T-helper 9 cell (primary cell): Measurements from ENCODE around the gene APH1B.
"Not testable (repeated sequence)": the region's sequence is repeated elsewhere in the genome, so short reads cannot be mapped to it uniquely, and the experiment has no call there.

Source experiments
- DNase-seq: peaks from one replicate; pipeline ENCODE4 v3.0.0-alpha.2; 2020
- total RNA-seq, 2 donors: gene quantifications; one replicate each; lab custom pipeline; 2026; lab: John Stamatoyannopoulos, UW

Gene APH1B
- total RNA-seq, result 11.8 to 23.9 reads per million in 2 donors

DNA sequence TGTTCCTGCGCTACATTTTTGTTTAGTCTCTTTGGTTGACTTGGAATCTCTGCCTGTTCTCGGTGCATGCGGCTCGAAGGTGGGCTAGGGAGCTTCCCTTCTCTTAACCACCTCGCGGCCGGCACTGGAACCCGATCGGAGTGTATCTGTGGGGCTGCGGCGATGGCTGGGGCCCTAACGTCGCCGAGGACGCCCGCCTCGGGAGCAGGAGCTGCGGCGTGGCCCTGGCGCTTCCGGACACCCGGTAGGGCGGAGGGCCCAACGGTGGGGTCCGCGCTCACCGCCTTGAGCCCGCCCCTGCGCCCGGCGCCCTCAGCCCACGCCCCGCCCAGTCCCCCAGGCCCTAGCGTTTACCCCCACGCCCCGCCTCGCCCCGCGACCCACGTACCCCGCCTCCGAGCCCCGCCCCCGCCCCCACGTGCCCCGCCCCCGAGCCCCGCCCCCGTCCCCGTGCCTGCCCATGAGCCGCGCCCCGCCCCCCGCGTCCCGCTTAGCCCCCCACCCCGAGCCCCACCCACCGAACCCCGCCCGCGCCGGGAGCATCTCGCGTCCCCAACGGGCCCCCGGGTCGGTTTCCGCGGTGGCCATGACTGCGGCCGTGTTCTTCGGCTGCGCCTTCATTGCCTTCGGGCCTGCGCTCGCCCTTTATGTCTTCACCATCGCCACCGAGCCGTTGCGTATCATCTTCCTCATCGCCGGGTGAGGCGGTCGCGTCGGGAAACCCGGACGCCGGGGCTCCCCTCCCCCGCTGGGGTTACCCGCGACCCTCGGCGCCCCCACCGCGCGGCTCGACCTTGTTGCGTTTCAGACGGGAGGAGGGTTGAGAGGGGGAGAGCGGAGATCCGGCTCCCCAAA, at the start of gene APH1B:
Gene APH1B (plus strand): TSS at position 568 of the 855 bp plus-strand sequence. CDS start 19 bp downstream, at position 587.
- peak; percentile 80 for DNase-seq

DNA sequence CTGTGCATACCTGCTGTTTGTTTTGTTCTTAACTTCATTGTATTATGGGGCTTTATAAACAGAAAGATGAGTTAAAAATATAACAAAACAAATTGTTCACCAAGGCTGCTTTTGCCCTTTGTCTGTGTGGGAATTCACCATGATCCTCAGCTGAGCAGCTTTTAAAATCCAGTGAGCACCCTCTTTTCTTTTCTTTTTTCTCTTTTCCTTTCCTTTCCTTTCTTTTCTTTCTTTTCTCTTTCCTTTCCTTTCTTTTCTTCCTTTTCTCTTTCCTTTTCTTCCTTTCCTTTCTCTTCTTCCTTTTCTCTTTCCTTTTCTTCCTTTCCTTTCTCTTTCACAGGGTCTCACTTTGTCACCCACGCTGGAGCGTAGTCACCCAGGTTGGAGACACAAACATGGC, 49.7 kb upstream of the APH1B start:
- no peak for DNase-seq

DNA sequence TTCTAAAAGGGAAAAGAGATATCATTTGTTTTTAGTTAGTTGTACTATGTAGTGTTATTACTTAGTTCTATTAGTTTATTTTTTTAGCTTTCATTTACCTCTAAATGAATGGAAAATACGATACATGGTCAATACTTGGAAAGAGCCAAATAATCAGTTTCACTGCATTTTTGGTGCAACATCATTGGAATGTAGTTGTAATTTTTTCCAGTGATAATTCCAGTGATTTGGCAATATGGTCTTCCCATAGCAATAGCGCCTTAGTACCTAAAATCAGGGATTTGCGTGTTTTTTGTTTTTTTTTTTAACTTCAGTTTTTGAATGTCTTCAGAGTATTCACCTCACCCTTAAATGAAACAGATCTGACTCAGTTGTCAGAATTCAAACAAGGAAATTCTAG, 46.2 kb upstream of the APH1B start:
- no peak for DNase-seq

DNA sequence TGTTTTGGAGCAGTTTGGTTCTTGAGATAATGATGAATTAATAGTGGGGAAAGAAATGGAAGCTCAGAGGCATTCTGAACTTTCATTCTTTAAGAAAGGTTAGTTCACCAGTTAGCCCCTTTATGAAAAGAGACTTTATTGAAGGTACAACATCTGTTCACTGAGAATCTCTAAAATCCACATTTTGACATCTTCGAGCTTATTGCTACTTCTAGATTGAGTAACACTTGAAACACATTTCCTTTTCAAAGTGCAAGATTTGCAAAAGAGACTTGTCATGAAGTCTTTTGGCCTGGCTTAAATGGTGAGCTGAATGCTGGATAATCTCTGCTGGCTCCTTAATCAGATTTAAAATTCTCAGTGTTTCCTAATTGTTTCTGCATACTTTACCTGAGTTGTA, 45.7 kb upstream of the APH1B start:
- no peak for DNase-seq

DNA sequence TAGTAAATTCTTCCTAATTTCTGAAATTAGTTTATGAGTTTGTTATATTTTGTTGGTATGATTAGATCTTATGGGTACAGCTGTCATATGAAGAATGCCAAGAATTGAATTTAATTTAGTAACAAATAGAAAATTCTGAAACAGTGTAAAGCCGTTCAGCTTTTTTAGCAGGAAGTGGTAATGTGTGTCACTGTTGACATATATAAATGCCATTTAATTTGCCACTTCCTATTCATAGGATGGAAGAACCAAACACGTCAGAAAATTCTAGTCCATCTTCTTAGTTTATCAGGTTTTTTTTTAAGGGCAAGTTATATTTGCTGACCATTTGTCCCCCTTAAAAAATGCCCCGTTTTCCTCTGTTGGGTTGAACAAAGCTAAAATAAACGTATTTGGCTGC, 45.0 kb upstream of the APH1B start:
- DNase-seq, result no peak

DNA sequence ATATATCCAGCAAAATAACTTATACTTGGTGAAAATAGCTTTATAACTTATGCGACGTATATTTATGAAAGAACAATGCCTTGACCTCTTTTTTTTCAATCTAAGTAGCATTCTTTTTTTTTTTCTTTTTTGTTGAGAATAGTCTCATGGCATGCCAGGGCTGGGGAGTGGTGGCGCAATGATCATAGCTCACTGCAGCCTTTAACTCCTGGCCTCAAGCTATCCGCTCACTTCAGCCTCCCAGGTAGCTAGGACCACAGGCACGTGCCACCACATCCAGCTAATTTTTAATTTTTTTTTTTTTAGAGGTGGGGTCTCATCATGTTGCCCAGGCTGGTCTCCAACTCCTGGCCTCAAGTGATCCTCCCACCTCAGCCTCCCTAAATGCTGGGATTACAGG, 44.5 kb upstream of the APH1B start:
- DNase-seq, result no peak

DNA sequence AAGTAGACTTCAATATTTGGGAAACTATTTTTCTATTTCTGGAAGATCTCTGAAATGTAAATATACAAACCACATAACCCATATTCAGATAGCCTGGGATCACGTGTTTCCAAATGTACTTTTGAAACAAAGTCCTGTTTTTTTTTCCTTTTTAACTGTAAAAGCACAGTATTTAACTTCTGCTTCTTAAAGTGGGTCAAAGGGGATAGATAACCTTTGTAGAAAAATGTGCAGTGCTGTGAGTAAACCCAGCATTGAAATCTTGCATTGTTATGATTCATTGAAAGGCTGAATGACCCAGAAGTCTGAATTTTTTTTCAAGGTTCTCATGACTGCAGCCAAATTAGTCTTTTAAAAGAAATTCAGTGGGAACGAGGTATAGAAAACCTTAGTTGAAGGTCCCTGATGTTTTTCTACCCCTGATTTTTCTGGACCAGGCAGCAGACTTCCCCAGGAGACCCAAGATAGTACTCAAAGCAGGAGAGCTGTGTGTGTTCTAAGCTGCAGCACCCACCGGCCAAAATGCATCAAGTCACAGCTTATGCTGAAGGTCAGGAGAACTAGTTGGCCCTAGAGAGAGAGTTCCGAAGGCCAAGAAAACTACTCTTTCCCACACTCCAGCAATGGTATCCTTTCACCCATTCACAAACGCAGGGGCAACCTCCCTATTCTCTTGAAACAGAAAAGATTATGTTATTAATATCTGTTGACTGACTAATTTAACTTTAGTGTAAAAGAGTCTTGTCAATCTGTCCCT, 43.6 kb upstream of the APH1B start:
- DNase-seq, result no peak

DNA sequence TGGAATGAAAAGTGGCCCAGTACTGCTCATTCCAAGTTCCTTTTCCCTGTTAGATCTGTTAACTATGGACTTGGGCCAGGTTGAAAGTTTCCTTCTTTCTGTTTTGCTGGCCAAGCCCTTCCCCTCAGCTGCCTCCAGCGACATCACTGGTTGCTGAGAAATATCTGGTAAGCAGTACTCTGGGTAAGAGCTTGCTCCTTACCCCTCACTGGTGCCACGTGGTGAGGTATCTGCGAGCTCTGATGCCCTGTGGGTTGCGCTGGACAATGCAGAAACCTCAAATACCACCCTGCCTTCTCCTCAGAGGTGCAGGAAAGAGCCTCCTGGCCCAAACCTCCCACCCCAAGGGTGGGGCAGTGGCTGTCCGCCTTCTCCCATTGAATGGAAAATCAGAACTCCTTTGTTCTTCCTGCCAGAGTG, 42.9 kb upstream of the APH1B start:
- no peak for DNase-seq

DNA sequence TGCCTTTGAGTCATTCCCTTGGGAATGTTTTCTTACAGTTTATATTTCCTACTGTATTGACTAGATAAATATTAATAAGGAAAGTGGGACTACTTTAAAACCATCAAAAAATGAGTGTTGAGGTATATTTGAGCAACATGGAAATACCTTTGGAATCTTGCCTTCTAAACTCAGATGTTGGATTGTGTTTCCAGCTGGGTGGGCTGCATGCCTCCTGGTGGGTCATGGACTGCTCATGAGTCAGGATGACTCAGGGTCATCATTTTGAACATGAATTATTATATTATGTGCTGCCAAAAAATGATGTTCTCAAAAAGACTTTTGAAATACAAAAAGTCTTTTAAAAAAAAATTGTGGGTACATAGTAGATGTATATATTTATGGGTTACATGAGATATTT, 41.1 kb upstream of the APH1B start:
- DNase-seq, result no peak

DNA sequence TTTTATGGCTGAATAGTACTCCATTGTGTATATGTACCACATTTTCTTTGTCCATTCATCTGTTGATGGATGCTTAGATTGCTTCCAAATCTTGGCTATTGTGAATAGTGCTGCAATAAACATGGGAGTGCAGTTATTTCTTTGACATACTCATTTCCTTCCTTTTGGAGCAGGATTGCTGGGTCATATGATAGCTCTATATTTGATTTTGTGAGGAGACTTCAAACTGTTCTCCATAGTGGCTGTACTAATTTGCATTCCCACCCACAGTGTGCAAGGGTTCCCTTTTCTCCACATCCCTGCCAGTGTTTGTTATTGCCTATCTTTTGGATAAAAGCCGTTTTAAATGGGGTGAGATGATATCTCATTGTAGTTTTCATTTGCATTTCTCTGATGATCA, 40.3 kb upstream of the APH1B start:
- DNase-seq, result not testable (repeated sequence)

DNA sequence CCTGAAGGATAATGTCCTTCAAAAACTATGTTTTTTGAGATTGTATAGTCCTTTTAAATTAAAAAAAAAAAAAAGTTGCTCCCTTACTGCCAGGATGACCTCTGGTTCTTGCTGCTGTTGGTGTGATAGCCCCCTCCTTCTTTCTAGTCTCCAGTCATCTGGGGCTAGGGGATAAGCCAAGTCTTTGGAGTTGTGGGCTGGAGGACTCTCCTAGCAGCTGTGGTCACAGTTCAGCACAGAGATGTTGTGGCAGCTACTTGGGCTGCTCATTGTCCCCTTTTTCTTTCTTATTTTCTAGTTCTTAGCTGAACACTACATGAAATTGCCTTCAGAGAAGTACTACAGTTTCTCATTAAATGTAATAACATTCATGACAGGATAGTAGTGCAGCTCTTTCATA, 39.2 kb upstream of the APH1B start:
- no peak for DNase-seq

DNA sequence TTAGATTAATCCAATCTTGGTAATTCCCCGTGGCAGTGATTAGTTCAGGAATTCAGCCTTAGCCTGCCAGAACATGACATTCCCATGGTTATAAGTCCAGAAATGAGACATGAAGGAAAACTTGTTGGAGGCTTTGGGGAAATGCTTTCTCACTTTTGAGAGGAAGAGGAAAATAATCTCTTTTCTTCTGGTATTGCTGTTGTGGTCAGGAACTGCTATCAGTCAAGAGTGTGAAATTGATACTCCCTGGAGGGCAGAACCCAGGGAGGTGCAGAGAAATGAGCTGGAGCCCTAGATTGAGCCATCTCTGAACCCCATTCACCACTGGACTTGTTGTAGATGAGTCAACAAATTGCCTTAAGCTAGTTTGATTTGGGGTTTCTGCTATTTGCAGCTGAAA, 38.6 kb upstream of the APH1B start:
- DNase-seq, result no peak

DNA sequence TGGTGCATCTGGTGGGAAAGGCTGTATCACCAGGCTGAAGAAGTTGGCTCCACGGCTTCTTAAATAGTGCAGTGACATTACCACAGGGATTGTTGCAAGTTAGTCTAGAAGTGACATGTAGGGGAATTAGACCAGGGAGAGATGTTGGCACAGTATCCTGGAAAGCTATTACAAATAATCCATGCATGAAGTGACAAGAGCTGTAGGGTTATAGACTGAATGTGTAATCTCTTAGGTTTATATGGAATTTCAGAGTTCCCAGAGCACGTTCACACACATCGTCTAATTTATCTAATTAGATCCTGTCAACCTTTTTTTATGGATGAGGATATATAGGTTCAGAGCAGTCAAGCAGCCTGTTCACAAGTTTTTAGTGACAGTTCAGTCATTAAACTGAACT, 37.3 kb upstream of the APH1B start:
- DNase-seq, result no peak

DNA sequence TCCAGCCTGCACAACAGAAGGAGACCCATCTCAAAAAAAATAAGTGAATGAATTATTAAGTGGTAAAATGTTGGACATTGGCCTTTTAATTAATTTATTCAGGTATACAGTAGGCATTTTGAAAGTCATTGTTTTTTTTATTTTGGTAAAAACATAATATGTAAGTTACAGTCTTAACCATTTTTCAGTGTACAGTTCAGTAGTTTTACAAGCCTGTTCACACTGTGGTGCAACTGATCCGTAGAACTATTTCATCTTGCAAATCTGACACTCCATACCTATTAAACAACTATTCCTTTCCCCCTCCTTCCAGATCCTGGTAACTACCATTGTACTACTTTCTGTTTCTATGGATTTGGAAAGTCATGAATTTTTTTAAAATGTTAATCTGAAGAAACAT, 36.1 kb upstream of the APH1B start:
- no peak for DNase-seq

DNA sequence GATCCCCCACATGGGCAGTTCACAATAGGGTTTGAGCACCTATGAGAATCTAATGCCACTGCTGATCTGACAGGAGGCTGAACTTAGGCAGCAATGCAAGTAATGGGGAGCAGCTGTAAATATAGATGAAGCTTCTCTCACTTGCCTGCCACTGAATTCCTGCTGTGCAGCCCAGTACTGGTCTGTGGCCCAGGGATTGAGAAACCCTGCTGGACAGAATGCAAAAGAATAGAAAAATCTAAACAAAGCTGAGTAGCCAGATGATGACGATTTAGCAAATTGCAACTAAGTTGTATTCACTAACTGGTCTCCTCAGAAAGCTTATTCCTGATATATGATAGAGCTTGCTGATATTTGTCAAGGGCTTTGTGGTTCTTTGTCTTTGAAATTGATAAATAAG, 34.3 kb upstream of the APH1B start:
- no peak for DNase-seq

DNA sequence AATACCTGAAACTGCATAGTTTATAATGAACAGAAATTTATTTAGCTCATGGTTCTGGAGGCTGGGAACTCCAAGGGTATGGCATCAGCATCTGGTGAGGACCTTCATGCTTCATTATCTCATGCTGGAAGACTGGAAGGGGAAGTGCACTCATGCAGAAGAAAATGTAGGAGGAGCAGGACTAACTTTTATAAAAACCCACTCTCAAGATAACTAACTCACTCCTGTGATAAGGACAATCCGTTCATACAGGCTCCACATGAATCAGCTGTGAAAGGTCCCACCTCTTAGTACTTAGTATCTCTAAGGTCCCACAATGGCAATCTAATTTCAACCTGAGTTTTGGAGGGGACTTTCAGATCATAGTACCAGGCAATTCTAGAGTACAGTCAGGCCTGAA, 33.6 kb upstream of the APH1B start:
- no peak for DNase-seq

DNA sequence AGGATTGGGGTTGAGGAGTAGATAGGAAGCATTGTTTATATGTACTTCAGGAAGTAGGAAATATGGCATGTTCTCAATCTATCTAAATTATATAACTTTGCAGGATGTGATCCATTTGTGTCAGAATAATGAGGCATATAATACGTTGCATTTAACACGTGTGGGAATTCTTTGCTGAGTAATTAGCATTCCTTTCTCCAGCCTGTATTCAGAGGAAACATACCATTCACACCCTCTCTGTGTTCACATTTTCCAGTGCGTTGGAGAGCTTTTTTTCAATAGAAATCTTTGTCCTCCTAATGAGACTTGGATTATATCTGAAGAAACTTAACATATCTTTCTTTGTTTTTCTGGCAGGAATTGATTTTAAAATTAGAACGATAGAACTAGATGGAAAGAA, 33.0 kb upstream of the APH1B start:
- no peak for DNase-seq

DNA sequence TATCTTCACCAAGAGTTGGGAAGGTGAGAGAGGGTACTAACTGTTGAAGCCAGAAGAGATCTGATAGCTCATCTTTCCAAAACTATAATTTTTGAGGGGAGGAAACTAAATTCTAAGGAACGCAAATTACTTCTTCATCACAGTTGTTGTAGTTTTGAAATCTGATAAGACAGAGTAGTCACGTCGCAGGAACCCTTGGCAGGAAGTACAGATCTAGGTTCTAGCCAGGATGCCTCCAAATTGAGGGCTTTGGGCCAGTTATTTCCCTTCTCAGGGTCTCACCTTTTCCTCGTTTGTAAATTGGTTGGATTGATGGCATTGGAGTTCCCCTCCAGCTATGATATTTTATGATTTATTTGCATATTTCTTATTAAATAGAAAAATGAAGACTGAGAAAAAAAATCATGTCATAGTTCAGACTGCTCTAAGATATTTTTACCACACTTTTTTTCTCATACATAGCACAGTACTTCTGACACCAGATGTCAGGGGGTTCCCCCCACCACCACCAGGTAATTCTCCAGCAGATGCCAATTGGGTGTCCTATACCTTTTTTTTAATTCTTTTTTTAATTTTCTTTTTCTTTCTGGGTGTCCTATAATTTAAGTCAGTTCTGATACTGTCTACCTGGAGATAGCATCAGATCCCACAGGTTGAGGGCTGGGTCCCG, 32.3 kb upstream of the APH1B start:
- no peak for DNase-seq

DNA sequence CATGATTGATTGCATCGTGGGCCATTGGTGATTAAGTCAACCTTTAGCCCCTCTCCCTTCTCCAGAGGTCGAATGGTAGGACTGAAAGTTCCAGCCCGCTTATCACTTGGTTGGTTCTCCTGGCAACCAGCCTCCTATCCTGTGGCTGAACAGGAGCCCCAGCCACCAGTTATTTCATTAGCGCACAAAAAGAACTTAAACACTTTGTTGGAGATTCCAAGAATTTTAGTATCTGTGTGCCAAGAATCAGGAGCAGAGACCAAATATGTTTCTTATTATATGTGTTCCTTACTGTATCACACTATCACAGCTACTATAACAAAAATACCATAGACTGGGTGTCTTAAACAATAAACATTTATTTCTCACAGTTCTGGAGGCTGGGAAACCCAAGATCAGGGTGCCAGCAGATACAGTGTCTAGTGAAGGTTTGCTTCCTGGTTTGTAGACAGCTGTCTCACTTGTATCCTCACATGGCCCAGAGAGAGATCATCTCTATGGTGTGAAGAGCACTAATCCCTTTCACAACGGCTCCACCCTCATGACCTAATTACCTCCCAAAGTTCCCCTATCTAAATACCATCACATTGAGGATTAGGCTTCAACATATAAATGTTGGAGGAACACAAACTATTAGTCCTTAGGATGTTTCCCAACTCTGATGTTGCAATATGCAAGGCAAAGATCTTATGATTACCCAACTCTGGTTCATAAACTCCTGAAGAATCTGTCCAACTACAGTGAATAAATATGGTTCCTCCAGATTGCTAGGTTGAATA, 30.5 kb upstream of the APH1B start:
- no peak for DNase-seq

DNA sequence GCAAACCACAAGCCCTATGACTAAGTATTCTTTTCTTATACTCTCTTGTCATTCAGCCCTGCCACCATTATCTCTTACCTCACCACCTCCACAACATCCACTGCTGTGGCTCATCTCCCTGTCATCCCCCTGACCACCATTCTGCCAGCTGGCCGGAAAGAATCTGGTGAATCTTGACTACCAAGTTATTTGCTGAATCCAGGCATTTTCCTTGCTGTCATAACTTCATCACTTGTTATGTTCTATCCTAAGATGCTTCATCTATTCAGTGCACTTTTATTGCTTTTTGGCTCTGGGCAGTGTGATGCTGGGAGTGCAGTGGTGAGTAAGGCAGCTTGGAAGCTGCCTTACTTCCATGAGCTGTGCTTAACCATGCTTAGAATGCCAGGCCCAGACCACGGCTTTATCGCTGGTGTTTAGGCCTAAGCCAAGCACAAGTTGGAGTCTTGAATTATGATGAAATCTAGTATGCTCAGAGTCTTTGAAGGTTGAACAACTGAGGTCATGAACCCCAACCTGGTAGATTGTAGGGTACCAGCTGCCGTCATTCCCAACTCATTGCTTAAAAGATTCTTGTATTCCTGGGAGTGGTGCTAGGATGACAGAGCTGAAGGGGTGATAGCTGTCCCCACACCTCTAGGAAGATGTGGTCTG, 27.0 kb upstream of the APH1B start:
- DNase-seq, result no peak

DNA sequence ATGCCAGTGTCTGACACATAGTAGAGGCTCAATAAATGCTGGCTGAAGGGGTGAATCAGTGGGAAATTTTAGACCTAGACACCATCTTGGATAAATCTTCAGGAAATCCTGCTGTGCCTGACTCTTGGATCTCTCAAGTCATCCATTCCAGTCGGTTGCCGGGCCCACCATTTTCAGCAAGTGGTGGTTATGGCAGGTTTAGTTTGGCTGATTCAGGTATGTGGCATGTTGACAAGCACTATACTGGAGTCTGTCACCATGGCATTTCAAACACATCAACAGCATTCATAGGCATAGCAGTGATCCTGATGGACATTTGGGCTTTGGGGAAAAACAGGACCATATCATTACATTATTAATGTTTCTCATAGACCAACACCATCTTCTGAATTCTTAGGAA, 25.7 kb upstream of the APH1B start:
- no peak for DNase-seq

DNA sequence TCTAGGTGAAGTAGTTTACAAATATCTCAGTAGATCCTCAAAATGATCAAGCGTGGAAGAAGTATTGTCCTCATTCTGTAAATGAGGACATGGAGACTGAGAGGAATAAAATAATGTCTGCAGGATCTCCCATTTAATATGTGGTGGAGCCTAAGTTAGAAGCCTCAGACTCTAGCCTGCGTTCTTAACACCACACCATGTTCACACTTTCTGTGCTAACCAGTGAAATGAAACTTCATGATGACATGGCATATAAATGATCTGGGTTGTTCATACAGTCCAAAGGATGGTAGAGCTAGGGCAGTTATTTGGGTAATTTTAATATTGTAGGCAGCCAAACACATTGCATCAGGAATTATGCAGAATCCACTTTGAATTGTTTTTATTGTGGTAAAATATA, 25.1 kb upstream of the APH1B start:
- no peak for DNase-seq
